Raji (cell line): ENCODE results near the gene MYG1.
A peak's percentile ranks its signal among the peaks of the same experiment; 100 is the strongest.

Experiments used
- POLR2A ChIP-seq: IDR thresholded peaks from 2 replicates; pipeline ENCODE4 v1.6.1; 2011; ENCODE audit warnings: low read depth, low read length, control low read depth; ENCODE audit not compliant: insufficient read depth

The MYG1 gene

DNA sequence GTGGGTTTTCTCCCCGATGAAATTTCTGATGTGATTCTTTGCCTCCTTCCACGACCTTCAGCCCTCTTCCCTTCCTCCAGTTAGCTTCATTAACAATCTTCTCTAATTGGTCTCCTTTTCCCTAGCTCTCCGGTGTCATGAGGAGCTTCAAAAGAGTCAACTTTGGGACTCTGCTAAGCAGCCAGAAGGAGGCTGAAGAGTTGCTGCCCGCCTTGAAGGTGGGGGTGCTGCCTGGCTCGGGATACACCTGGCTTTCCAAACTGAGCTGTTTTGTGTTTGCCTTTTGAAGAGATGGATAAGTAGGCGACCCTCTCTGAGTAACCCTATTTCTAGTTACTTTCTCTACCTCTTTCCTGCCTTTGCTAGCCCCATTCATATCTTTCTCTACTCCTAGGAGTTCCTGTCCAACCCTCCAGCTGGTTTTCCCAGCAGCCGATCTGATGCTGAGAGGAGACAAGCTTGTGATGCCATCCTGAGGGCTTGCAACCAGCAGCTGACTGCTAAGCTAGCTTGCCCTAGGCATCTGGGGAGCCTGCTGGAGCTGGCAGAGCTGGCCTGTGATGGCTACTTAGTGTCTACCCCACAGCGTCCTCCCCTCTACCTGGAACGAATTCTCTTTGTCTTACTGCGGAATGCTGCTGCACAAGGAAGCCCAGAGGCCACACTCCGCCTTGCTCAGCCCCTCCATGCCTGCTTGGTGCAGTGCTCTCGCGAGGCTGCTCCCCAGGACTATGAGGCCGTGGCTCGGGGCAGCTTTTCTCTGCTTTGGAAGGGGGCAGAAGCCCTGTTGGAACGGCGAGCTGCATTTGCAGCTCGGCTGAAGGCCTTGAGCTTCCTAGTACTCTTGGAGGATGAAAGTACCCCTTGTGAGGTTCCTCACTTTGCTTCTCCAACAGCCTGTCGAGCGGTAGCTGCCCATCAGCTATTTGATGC lies 30.6 kb upstream of the MYG1 start:
- no peak for TF ChIP-seq POLR2A

GRCh38 chr12:53274445-53274844 lies 25.1 kb upstream of the MYG1 start:
- no peak for TF ChIP-seq POLR2A

GRCh38 chr12:53276511-53276910 lies 23.0 kb upstream of the MYG1 start:
- no peak for TF ChIP-seq POLR2A

DNA sequence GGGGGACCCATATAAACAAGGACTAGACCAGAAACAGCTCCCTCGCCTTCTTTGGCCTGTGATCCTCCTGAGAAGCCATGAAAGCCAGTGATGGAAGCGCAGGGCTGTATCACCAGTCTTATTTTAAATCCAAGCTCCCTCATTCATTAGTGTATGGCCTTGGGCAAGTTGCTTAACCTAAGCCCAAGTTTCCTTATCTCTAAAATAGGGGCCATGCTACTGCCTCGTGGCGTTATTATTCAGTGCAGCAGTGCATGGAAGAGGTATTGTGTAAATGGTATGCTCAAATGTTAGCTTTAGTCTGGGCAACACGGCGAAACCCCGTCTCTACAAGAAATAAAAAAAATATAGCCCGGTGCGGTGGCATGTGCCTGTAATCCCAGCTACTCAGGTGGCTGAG lies 21.5 kb upstream of the MYG1 start:
- TF ChIP-seq POLR2A = no peak

GRCh38 chr12:53279283-53279869 lies 20.1 kb upstream of the MYG1 start:
- no peak for TF ChIP-seq POLR2A

DNA sequence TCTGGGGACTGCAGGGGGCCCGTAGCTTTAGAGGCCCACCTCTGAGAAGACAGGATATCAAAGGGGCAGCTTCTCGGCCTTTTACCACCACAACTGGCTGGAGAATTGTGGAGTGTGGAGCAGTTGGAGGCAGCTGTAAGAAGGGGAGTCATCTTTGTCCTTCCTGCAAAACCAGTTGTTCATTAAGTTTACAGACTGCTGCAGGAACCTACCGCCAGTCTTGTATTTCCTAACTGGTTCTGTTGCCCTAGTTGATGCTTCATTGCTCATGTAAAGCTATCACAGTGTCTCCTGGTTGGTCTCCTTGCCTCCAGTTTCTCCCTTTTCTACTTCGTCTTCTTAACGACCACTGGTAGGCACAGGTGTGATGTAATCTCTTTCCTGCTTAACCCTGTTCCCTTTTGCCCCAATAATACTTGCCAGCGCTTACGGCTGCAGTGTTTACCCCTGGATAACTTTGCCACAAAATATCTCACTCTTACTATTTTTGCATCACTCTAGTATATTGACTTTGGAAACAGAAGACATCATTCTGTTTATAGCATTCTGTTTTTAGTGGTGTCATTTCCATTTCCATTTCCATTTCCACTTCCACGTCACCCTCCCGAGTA lies 19.5 kb upstream of the MYG1 start:
- no peak for TF ChIP-seq POLR2A

GRCh38 chr12:53286448-53286847 lies 13.0 kb upstream of the MYG1 start:
- no peak for TF ChIP-seq POLR2A

DNA sequence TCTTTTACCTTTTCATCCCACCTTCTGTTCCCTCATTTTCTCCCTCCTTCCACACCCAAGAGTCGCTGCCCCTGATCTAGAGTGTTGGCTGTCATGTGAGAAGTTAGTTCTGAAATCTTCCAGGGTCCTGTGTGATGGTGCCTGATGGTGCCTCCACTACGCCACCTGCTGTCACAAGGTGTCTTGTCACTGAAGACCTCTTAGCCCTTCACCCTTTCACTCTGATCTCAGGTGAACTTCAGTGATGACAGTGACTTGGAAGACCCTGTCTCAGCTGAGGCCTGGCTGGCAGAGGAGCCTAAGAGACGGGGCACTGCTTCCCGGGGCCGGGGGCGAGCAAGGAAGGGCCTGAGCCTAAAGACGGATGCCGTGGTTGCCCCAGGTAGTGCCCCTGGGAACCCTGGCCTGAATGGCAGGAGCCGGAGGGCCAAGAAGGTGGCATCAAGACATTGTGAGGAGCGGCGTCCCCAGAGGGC lies 11.7 kb upstream of the MYG1 start:
- TF ChIP-seq POLR2A = no peak

DNA sequence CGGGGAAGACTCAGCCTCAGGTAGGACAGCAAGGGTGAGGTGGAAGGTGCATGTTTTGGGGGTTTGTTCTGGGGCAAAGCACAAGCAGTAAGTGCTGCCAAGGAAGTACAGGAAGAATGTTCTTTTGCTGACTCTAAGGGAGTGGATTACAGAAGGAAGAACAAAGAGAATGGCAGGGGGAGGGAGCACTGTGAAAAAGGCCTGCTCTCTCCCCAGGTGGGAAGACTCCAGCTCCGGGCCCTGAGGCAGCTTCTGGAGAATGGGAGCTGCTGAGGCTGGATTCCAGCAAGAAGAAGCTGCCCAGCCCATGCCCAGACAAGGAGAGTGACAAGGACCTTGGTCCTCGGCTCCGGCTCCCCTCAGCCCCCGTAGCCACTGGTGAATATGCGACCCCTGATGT lies 11.2 kb upstream of the MYG1 start:
- TF ChIP-seq POLR2A = no peak

DNA sequence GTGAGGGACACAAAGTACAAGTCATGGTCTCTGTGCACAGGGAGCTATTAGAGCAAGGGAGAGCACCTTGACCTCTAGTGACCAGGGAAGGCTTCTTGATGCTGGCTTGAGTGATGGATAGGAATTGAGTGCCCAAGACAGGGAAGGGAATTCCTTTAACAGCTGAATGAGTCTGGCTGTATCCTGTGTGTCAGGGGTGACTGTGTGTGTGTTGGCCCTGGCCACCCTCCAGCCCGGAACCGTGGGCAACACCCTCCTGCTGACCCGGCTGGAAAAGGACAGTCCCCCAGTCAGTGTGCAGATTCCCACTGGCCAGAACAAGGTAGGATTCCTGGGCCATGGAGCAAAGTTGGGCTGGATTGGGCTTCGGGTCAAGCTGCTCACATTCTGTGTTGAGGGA lies 9.6 kb upstream of the MYG1 start:
- no peak for TF ChIP-seq POLR2A

DNA sequence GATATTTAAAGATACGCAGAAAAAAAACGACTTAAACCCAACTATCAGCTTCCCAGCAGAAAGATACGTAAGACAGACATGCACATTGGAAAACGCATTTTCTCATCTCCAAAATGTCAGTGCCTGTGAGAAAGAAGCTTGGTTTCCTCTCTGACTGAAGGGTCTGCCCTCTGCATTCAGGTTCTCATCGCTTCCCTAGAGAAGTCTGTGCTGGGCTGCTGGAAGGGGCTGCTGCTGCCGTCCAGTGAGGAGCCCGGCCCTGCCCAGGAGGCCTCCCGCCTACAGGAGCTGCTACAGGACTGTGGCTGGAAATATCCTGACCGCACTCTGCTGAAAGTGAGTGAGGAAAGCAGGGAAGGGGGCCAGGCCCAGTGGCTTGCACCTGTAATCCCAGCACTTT lies 8.8 kb upstream of the MYG1 start:
- no peak for TF ChIP-seq POLR2A

DNA sequence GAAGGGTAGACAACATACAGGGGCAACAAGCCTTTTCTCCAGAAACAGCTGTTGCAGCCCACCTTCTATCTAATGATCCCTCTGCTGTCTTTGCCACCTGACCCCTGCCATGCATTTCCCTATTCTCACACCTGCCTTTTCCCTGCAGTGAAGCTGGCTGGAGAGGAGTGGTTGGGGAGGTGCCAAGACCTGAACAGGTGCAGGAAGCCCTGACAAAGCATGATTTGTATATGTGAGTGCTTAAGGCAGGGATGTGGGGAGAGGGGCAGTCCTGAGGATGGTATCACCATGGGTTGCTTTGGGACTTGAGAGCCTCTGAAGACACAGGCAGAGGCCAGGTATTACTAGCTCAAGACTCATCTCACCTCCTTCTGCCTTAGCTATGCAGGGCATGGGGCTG lies 7.1 kb upstream of the MYG1 start:
- no peak for TF ChIP-seq POLR2A

DNA sequence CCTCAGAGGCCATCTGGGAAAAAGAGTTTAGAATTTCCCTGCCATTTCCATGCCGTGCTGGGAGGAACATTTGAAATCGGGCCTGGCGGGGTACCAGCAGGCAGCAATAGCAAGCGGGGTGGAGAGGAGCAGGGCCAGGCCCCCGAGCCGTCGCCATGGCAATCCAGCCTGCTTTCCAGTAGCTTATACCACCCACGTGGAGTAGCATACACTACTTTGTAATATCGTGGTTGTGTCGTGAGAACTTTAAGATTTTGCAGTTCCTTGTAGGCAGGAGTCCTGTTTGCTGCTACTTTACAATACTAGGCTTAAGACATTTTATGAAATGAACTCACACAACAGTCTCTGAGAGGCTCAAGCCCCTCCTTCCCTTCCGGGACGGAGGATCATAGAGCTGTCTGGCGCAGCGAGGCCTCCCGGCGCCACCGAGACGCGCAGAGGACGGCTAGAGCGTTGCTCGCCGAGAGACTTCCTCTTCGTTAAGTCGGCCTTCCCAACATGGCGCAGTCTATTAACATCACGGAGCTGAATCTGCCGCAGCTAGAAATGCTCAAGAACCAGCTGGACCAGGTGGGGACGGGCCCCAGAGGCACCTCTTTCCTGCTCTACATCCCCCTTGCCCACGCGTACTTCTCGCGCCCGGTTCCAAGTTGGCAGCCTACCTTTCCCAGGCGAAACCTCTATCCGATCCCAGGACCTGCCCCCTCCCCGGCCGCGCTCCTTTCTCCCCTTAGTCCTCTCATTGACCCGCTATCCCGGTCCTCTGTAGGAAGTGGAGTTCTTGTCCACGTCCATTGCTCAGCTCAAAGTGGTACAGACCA lies 4.2 kb upstream of the MYG1 start, which contains the start of gene PFDN5:
PFDN5 (plus strand) TSS at position 473 of the 821 bp plus-strand sequence; CDS start at position 499, 26 bp downstream.
- TF ChIP-seq POLR2A = peak; percentile 93

DNA sequence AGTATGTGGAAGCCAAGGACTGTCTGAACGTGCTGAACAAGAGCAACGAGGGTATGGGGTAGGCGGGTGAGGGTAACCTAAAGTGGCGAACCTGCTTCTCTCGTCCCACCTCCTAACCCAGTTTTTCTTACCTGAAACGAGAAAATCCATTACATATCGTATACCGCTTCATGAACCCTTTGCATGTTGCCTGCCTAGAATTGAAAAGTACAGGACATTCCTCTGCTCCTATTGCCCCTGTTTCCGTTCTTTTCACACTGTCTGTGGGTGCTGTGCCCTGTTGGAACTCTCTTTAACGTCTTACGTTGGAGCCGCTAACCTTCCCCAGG lies 3.6 kb upstream of the MYG1 start:
- no peak for TF ChIP-seq POLR2A

DNA sequence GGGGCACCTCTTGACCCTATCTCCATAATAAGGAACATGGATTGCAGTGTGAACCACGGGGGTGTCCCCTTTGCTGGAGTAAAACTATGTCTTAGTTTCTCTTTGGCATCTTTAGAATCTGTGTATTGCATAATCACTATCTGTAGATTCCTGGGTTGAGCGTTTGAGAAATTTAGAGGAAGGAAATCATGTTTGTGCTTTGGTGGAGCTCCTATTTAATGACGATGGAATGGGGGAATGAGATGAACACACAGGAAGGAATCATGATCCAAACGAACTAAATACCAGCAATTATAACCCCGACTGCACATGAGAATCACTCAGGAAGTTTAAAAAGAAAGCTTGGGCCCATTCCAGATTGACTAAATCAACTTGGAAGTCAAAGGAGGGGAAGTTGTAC lies 1.3 kb upstream of the MYG1 start:
- TF ChIP-seq POLR2A = no peak

DNA sequence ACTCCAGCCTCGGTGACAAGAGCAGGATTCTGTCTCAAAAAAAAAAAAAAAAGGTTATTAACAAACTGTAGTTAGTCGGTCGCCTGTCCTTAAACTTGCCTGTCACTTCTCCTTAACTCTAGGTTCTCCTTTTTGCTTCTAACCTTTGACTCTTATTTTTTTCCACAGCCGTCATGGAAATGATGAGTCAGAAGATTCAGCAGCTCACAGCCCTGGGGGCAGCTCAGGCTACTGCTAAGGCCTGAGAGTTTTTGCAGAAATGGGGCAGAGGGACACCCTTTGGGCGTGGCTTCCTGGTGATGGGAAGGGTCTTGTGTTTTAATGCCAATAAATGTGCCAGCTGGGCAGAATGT lies 418 bp upstream of the MYG1 start:
- no peak for TF ChIP-seq POLR2A

- TF ChIP-seq POLR2A = no peak
Measured at GRCh38 chr12:53300187-53300586, 692 bp downstream of the MYG1 start.
